GM12872 (cell line): ENCODE measurements around the gene BLOC1S3.

ENCODE experiments used
- CTCF ChIP-seq: IDR thresholded peaks from 3 replicates; pipeline ENCODE4 v1.5.1; 2011; ENCODE audit warnings: low read depth, mild to moderate bottlenecking, low read length, moderate library complexity; ENCODE audit not compliant: insufficient read depth

Gene BLOC1S3

GRCh38 chr19:45178262-45179071 is at the start of gene BLOC1S3:
Gene BLOC1S3 (plus strand): TSS chr19:45178784. CDS start chr19:45179297, 513 bp downstream.
- TF ChIP-seq CTCF: peak; percentile 39; the same call in 2 of the 3 replicates

GRCh38 chr19:45128806-45129205 is 49.8 kb upstream of the BLOC1S3 start:
- no peak for TF ChIP-seq CTCF

GRCh38 chr19:45130236-45130635 is 48.3 kb upstream of the BLOC1S3 start:
- TF ChIP-seq CTCF: no peak

- TF ChIP-seq CTCF: peak; percentile 61
These were observed 47.5 kb upstream of the BLOC1S3 start for GRCh38 chr19:45130888-45131615.

- no peak for TF ChIP-seq CTCF
These were observed 44.9 kb upstream of the BLOC1S3 start for GRCh38 chr19:45133661-45134060.

- no peak for TF ChIP-seq CTCF
These were observed 43.3 kb upstream of the BLOC1S3 start for GRCh38 chr19:45135176-45135885.

GRCh38 chr19:45136507-45137178 is 41.9 kb upstream of the BLOC1S3 start:
- TF ChIP-seq CTCF: no peak
